Loucy (cell line): ENCODE measurements around the gene MTA1.

Experiments used
- H2AFZ ChIP-seq: fragments of 200-600 bp; sonication (generic); 2 replicates; pipeline ENCODE4 v1.6.0; 2016; ENCODE audit warnings: antibody characterized with exemption, mild to moderate bottlenecking, low read length, moderate library complexity
- H3F3A ChIP-seq: fragments of 200-600 bp; 2 replicates; pipeline ENCODE4 v1.6.0; 2016; ENCODE audit warnings: antibody characterized with exemption, low read depth, mild to moderate bottlenecking
- H3K27me3 ChIP-seq: fragments of 200-600 bp; sonication (generic); 2 replicates; pipeline ENCODE4 v1.6.1; 2014; ENCODE audit warnings: low read length, mild to moderate bottlenecking; ENCODE audit not compliant: insufficient read depth, poor library complexity, severe bottlenecking
- H3K36me3 ChIP-seq: fragments of 200-600 bp; sonication (generic); 2 replicates; pipeline ENCODE4 v1.6.1; 2016; ENCODE audit warnings: low read length; ENCODE audit not compliant: insufficient read depth
- H3K4me1 ChIP-seq: fragments of 200-600 bp; sonication (generic); 2 replicates; pipeline ENCODE4 v1.5.1; 2014; ENCODE audit warnings: low read length, mild to moderate bottlenecking; ENCODE audit not compliant: insufficient read depth, poor library complexity, severe bottlenecking
- H3K4me2 ChIP-seq: fragments of 200-600 bp; sonication (generic); 2 replicates; pipeline ENCODE4 v1.6.0; 2014; ENCODE audit warnings: antibody characterized with exemption, low read length, low read depth, mild to moderate bottlenecking; ENCODE audit not compliant: poor library complexity, severe bottlenecking
- H3K4me3 ChIP-seq: fragments of 200-600 bp; sonication (generic); 2 replicates; pipeline ENCODE4 v1.5.1; 2014; ENCODE audit warnings: low read length, mild to moderate bottlenecking, mixed read lengths; ENCODE audit not compliant: poor library complexity, severe bottlenecking
- H3K79me2 ChIP-seq: fragments of 200-600 bp; sonication (generic); 2 replicates; pipeline ENCODE4 v1.6.1; 2014; ENCODE audit warnings: low read length; ENCODE audit not compliant: insufficient read depth
- H3K9ac ChIP-seq: fragments of 200-600 bp; sonication (generic); 2 replicates; pipeline ENCODE4 v1.6.0; 2014; ENCODE audit warnings: mild to moderate bottlenecking, low read depth, low read length, moderate library complexity; ENCODE audit not compliant: poor library complexity, severe bottlenecking
- H3K9me2 ChIP-seq: fragments of 200-600 bp; sonication (generic); replicated peaks from 2 replicates; pipeline ENCODE4 v1.6.1; 2016; ENCODE audit warnings: low read depth, low read length, mixed read lengths
- H3K9me3 ChIP-seq: fragments of 200-600 bp; sonication (generic); 2 replicates; pipeline ENCODE4 v1.6.1; 2014; ENCODE audit warnings: mild to moderate bottlenecking, antibody characterized with exemption, low read length, low read depth; ENCODE audit not compliant: insufficient read depth
- H4K20me1 ChIP-seq: fragments of 200-600 bp; sonication (generic); 2 replicates; pipeline ENCODE4 v1.6.0; 2014; ENCODE audit warnings: antibody characterized with exemption, low read length, mild to moderate bottlenecking; ENCODE audit not compliant: insufficient read depth, poor library complexity, severe bottlenecking
- EZH2phosphoT487 ChIP-seq: fragments of 200-600 bp; IDR thresholded peaks from 2 replicates; pipeline ENCODE4 v1.6.1; 2018; ENCODE audit warnings: antibody characterized with exemption, mild to moderate bottlenecking, moderate library complexity, borderline replicate concordance
- TF ChIP-seq, protein P1 (sequence below): fragments of 200-600 bp; sonication (generic); conservative IDR thresholded peaks from 2 replicates; pipeline ENCODE4 v1.5.1; 2014; ENCODE audit warnings: mild to moderate bottlenecking, antibody characterized with exemption, low read length

The MTA1 gene

GRCh38 chr14:105490572-105491365 lies 71.1 kb downstream of the MTA1 start, which contains the start of gene TEDC1:
TEDC1 (plus strand) TSS chr14:105491246; CDS start chr14:105491376, 130 bp downstream.
- no peaks in the 10 kb centered on the region for H3K36me3 ChIP-seq
- H3K4me2 ChIP-seq = peak within 1 kb of the TSS; percentile 90
- H2AFZ ChIP-seq = peak within 1 kb of the TSS; percentile 91
- no peaks in the 10 kb centered on the region for H3K27me3 ChIP-seq
- H3K4me1 ChIP-seq = peaks cover 17% of the 10 kb centered on the region
- H3K9me3 ChIP-seq = no peaks in the 10 kb centered on the region
- TF ChIP-seq, protein P1, sequence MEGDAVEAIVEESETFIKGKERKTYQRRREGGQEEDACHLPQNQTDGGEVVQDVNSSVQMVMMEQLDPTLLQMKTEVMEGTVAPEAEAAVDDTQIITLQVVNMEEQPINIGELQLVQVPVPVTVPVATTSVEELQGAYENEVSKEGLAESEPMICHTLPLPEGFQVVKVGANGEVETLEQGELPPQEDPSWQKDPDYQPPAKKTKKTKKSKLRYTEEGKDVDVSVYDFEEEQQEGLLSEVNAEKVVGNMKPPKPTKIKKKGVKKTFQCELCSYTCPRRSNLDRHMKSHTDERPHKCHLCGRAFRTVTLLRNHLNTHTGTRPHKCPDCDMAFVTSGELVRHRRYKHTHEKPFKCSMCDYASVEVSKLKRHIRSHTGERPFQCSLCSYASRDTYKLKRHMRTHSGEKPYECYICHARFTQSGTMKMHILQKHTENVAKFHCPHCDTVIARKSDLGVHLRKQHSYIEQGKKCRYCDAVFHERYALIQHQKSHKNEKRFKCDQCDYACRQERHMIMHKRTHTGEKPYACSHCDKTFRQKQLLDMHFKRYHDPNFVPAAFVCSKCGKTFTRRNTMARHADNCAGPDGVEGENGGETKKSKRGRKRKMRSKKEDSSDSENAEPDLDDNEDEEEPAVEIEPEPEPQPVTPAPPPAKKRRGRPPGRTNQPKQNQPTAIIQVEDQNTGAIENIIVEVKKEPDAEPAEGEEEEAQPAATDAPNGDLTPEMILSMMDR = peak; percentile 55
- TF ChIP-seq EZH2phosphoT487 = no peak
- H3K9me2 ChIP-seq = no peaks in the 10 kb centered on the region
- peaks cover 16% of the 10 kb centered on the region for H4K20me1 ChIP-seq
- peak within 1 kb of the TSS; percentile 86 for H3K9ac ChIP-seq
- peaks cover 20% of the 10 kb centered on the region for H3K79me2 ChIP-seq
- no peaks in the 10 kb centered on the region for H3F3A ChIP-seq
- peak within 1 kb of the TSS; percentile 84 for H3K4me3 ChIP-seq

- Histone ChIP-seq H3K9ac (peak overlapping the region; percentile 86), H3K9me2 (no peaks in the 10 kb centered on the region), H3K9me3 (no peaks in the 10 kb centered on the region), H2AFZ (peak overlapping the region; percentile 53; the same call in 1 of the 2 replicates), H3K27me3 (no peaks in the 10 kb centered on the region), H3F3A (no peaks in the 10 kb centered on the region), H3K4me2 (peak overlapping the region; percentile 90), H3K79me2 (peaks cover 20% of the 10 kb centered on the region), H4K20me1 (peaks cover 16% of the 10 kb centered on the region), H3K4me3 (peak overlapping the region; percentile 84), H3K36me3 (no peaks in the 10 kb centered on the region), H3K4me1 (peaks cover 17% of the 10 kb centered on the region)
- TF ChIP-seq, protein P1 = no peak
- TF ChIP-seq EZH2phosphoT487 = no peak
Observed at GRCh38 chr14:105491366-105491973, 71.8 kb downstream of the MTA1 start.

- H3F3A ChIP-seq = no peaks in the 10 kb centered on the region
- H3K27me3 ChIP-seq = no peaks in the 10 kb centered on the region
- no peak overlapping the region for H2AFZ ChIP-seq
- peaks cover 20% of the 10 kb centered on the region for H3K79me2 ChIP-seq
- TF ChIP-seq, protein P1 = no peak
- no peak for TF ChIP-seq EZH2phosphoT487
- H3K9me2 ChIP-seq = no peaks in the 10 kb centered on the region
- peak overlapping the region; percentile 90 for H3K4me2 ChIP-seq
- H3K4me1 ChIP-seq = peaks cover 17% of the 10 kb centered on the region
- no peaks in the 10 kb centered on the region for H3K9me3 ChIP-seq
- H3K4me3 ChIP-seq = peak overlapping the region; percentile 84
- no peaks in the 10 kb centered on the region for H3K36me3 ChIP-seq
- H4K20me1 ChIP-seq = peaks cover 16% of the 10 kb centered on the region
- H3K9ac ChIP-seq = peak overlapping the region; percentile 50
Observed at GRCh38 chr14:105492031-105492970, 72.7 kb downstream of the MTA1 start.
